Measurements from ENCODE around the gene PRKCH.
A peak's percentile ranks its signal among the peaks of the same experiment; 100 is the strongest.

The PRKCH gene

GRCh38 chr14:61559641-61560201, 238.3 kb downstream of the PRKCH start:
- DNase-seq: no peak

GRCh38 chr14:61560323-61560722, 238.9 kb downstream of the PRKCH start:
- DNase-seq: no peak

GRCh38 chr14:61561104-61561503, 239.7 kb downstream of the PRKCH start:
- DNase-seq: no peak

- DNase-seq: no peak
These were observed 240.4 kb downstream of the PRKCH start for GRCh38 chr14:61561657-61562276.

- DNase-seq: peak; percentile 40
These were observed 241.2 kb downstream of the PRKCH start for GRCh38 chr14:61562321-61563161.

GRCh38 chr14:61563162-61563511, 241.8 kb downstream of the PRKCH start:
- no peak for DNase-seq

- DNase-seq: no peak
These were observed 242.7 kb downstream of the PRKCH start for GRCh38 chr14:61563880-61564617.

- no peak for DNase-seq
These were observed 243.3 kb downstream of the PRKCH start for GRCh38 chr14:61564618-61565091.

GRCh38 chr14:61565181-61565580, 243.8 kb downstream of the PRKCH start:
- DNase-seq: no peak

GRCh38 chr14:61565836-61566536, 244.6 kb downstream of the PRKCH start:
- no peak for DNase-seq

- no peak for DNase-seq
These were observed 245.3 kb downstream of the PRKCH start for GRCh38 chr14:61566537-61567225.

- DNase-seq: no peak
These were observed 246.6 kb downstream of the PRKCH start for GRCh38 chr14:61567838-61568571.

GRCh38 chr14:61568572-61569011, 247.2 kb downstream of the PRKCH start:
- peak; percentile 27 for DNase-seq

- no peak for DNase-seq
These were observed 247.9 kb downstream of the PRKCH start for GRCh38 chr14:61569308-61569707.

- DNase-seq: peak; percentile 15
These were observed 248.6 kb downstream of the PRKCH start for GRCh38 chr14:61569812-61570548.

GRCh38 chr14:61570549-61571290, 249.3 kb downstream of the PRKCH start:
- DNase-seq: no peak

- no peak for DNase-seq
These were observed 250.5 kb downstream of the PRKCH start for GRCh38 chr14:61571917-61572316.

GRCh38 chr14:61573321-61573720, 251.9 kb downstream of the PRKCH start:
- DNase-seq: no peak

GRCh38 chr14:61573748-61574513, 252.6 kb downstream of the PRKCH start:
- no peak for DNase-seq

Measured in stimulated activated naive CD4-positive, alpha-beta T cell treated with Interleukin-2 at 50 U/mL for 16 hours (primary cell).